GM12801 (cell line): ENCODE data around the gene SHISA5.

Experiments used
- TF ChIP-seq, protein P1 (sequence below): IDR thresholded peaks from one replicate; pipeline ENCODE4 v1.5.1; 2011; ENCODE audit warnings: control low read depth; ENCODE audit not compliant: insufficient read length; ENCODE audit errors: extremely low read depth

SHISA5 gene

DNA sequence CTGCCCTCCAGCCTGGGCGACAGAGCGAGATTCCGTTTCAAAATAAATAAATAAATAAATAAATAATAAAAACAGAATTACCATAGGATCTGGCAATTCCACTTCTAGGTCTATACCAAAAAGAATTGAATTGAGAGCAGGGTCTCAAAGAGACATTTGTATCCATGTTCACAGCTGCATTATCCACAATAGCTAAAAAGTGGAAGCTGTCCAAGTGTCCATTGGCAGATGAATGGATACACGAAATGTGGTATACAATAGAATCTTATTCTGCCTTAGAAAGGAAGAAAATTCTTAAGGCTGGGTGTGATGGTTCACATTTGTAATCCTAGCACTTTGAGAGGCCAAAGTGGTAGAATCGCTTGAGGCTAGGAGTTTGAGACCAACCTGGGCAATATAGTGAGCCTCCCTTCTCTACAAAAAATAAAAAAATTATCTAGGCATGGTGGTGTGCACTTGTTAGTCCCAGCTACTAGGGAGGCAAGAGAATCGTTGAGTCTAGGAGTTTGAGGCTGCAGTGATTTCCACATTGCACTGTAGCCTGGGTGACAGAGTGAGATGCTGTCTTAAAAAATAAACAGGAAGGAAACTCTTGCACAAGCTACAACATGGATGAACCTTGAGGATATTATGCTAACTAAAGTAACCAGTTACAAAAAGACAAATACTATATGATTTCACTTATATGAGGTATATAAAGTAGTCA lies 28.4 kb upstream of the SHISA5 start:
- TF ChIP-seq, protein P1, sequence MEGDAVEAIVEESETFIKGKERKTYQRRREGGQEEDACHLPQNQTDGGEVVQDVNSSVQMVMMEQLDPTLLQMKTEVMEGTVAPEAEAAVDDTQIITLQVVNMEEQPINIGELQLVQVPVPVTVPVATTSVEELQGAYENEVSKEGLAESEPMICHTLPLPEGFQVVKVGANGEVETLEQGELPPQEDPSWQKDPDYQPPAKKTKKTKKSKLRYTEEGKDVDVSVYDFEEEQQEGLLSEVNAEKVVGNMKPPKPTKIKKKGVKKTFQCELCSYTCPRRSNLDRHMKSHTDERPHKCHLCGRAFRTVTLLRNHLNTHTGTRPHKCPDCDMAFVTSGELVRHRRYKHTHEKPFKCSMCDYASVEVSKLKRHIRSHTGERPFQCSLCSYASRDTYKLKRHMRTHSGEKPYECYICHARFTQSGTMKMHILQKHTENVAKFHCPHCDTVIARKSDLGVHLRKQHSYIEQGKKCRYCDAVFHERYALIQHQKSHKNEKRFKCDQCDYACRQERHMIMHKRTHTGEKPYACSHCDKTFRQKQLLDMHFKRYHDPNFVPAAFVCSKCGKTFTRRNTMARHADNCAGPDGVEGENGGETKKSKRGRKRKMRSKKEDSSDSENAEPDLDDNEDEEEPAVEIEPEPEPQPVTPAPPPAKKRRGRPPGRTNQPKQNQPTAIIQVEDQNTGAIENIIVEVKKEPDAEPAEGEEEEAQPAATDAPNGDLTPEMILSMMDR = no peak

GRCh38 chr3:48528754-48529153 lies 24.8 kb upstream of the SHISA5 start:
- TF ChIP-seq, protein P1 = no peak

- TF ChIP-seq, protein P1 = no peak
Measured at GRCh38 chr3:48528048-48528447, 24.1 kb upstream of the SHISA5 start.

GRCh38 chr3:48524970-48525369 lies 21.0 kb upstream of the SHISA5 start:
- TF ChIP-seq, protein P1 = no peak

DNA sequence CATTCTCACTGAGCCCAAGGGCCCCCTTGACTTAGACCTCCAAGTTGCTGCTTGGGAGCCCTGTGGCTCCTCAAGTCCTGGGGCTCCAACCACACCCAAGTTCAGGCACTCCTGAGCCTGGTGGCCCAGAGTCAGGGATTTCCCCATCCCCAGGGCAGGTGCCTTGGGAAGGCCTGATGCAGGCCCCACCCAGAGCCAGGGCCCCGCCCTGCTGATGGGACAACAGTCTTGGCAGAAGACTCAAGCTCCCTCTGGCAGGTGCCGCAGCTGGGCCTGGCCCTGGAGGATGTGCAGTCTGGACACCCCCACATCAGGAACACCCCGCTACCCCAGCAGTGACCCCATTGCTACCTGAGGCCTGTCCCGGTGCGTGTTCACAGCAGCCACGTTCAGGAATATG lies 17.7 kb upstream of the SHISA5 start:
- TF ChIP-seq, protein P1 = no peak

- TF ChIP-seq, protein P1 = no peak
Measured at GRCh38 chr3:48519277-48519643, 15.3 kb upstream of the SHISA5 start.

DNA sequence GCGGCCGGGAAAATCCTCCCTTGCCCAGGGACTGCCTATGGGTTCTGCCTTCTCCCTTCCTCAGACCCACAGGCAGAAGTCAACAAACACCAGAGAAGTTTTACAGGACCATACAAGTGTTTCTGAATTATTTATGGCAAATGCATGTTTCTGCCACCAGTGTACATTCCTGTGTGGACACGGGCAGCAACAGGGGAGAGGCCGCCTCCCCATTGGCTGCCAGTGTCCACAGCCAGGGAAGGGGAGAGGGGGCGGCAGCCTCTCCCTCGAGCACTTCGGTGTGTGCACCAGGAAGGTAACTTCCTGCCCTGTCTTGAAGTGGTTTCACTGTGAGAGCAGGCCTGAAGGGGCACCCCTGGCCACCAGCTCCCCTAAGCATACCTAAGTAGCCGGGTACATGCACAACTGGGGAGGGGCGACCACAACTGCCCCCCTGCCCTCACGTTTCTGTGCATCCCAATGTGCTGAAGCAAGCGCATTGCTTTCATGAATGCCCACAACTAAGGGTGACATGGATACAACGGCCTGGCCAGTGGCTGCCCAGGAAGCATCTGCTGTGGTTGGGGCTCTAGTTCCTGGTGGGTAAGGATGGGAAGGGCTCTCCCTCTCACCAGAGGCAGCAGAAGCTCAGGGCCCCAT lies 14.8 kb upstream of the SHISA5 start:
- TF ChIP-seq, protein P1 = no peak
